HL-60 (cell line): ENCODE data around the gene OPHN1.

Source experiments
- GABPA ChIP-seq: IDR thresholded peaks from 2 replicates; pipeline ENCODE4 v1.6.1; 2012; ENCODE audit warnings: low read depth
- POLR2AphosphoS5 ChIP-seq: IDR thresholded peaks from 2 replicates; pipeline ENCODE4 v1.6.1; 2012; ENCODE audit warnings: low read depth
- REST ChIP-seq: IDR thresholded peaks from 2 replicates; pipeline ENCODE4 v1.6.1; 2012; ENCODE audit warnings: low read depth; ENCODE audit not compliant: insufficient replicate concordance
- SPI1 ChIP-seq: IDR thresholded peaks from 2 replicates; pipeline ENCODE4 v1.6.1; 2012; ENCODE audit warnings: low read depth, mild to moderate bottlenecking, borderline replicate concordance
- TF ChIP-seq, protein P1 (sequence below): IDR thresholded peaks from one replicate; pipeline ENCODE4 v1.5.1; 2011; ENCODE audit warnings: low read length, control low read depth, inconsistent platforms; ENCODE audit not compliant: insufficient read depth

DNA sequence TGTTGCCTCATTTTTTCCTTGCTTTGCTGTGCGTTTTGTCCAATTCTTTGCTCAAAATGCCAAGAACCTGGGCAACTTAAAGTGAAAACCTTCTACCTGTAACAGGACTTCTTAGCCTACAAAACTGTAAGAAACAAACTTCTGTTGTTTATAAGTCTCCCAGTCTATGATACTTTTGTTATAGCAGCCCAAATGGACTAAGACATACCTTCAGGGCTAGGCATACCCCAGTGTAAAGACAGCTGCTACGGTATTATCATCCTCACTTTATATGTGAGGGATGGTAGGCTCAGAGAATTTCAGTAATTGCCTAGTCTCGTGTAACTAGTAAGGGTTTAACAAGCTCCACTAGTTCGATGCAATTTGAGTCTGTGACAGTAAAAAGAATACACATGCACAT lies 6.0 kb upstream of the OPHN1 start:
- TF ChIP-seq, protein P1, sequence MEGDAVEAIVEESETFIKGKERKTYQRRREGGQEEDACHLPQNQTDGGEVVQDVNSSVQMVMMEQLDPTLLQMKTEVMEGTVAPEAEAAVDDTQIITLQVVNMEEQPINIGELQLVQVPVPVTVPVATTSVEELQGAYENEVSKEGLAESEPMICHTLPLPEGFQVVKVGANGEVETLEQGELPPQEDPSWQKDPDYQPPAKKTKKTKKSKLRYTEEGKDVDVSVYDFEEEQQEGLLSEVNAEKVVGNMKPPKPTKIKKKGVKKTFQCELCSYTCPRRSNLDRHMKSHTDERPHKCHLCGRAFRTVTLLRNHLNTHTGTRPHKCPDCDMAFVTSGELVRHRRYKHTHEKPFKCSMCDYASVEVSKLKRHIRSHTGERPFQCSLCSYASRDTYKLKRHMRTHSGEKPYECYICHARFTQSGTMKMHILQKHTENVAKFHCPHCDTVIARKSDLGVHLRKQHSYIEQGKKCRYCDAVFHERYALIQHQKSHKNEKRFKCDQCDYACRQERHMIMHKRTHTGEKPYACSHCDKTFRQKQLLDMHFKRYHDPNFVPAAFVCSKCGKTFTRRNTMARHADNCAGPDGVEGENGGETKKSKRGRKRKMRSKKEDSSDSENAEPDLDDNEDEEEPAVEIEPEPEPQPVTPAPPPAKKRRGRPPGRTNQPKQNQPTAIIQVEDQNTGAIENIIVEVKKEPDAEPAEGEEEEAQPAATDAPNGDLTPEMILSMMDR: no peak
- no peak for TF ChIP-seq SPI1
- TF ChIP-seq POLR2AphosphoS5: no peak
- TF ChIP-seq REST: no peak
- no peak for TF ChIP-seq GABPA
